ENCODE data around the gene PCNX4.

DNA sequence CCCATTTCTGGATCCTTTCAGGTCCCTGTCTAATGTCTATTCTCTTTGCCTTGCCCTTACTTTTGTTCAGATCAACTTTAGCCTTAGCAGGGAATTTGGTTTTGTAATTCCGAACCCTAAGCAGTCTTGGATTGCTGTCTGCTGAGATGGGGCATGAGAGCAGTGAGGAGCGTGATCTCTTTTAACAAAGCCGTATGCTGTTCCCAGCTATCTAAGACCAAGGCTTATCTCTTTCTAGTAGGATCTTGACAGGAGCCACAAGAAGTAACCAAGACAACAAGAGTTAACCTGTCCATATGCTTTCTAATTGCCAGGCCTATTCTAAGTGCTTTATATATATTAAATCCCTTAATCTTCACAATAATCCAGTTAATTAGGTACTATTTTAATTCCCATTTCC is 78.0 kb downstream of the PCNX4 start:
- TF ChIP-seq, protein P1, sequence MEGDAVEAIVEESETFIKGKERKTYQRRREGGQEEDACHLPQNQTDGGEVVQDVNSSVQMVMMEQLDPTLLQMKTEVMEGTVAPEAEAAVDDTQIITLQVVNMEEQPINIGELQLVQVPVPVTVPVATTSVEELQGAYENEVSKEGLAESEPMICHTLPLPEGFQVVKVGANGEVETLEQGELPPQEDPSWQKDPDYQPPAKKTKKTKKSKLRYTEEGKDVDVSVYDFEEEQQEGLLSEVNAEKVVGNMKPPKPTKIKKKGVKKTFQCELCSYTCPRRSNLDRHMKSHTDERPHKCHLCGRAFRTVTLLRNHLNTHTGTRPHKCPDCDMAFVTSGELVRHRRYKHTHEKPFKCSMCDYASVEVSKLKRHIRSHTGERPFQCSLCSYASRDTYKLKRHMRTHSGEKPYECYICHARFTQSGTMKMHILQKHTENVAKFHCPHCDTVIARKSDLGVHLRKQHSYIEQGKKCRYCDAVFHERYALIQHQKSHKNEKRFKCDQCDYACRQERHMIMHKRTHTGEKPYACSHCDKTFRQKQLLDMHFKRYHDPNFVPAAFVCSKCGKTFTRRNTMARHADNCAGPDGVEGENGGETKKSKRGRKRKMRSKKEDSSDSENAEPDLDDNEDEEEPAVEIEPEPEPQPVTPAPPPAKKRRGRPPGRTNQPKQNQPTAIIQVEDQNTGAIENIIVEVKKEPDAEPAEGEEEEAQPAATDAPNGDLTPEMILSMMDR (conservative IDR thresholded peaks at IDR 0.05; ENCODE audit: low read length): no peak
- TF ChIP-seq EZH2phosphoT487 (IDR thresholded peaks at IDR 0.05; ENCODE audit: borderline replicate concordance, low read depth, low read length): no peak

Measured in OCI-LY7 (cell line).